Measurements from ENCODE around the gene APOC4.
"Not testable (repeated sequence)": the region's sequence is repeated elsewhere in the genome, so short reads cannot be mapped to it uniquely, and the experiment has no call there.

DNA sequence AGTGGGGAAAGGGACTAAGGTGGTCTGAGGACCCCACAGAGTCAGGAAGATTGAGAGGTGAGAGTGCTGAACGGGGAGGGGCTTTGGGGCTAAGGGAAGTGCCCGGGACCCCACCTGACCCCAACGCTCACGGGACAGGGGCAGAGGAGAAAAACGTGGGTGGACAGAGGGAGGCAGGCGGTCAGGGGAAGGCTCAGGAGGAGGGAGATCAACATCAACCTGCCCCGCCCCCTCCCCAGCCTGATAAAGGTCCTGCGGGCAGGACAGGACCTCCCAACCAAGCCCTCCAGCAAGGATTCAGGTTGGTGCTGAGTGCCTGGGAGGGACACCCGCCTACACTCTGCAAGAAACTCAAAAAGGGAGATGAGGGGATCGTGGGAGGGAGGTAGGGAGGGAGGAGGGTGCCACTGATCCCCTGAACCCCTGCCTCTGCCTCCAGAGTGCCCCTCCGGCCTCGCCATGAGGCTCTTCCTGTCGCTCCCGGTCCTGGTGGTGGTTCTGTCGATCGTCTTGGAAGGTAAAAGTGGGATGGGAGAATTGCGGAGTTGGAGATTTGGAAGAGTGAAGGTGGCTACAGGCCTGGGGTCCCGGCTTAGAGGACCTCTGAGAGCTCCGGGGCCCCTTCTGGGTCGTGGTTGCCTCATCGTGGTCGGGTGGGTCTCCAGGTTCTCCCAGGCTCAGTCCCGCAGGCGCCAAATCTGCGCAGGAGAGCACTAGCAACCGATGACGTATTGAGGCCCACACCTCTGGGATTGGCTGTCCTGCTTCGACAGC, 27.4 kb upstream of the APOC4 start, which contains the start of gene APOC1:
- TF ChIP-seq CTCF, EZH2phosphoT487 (IDR thresholded peaks at IDR 0.05; ENCODE audit: low read length): not testable (repeated sequence)
